ENCODE results near the gene HHLA2.
"Not testable (repeated sequence)": the region's sequence is repeated elsewhere in the genome, so short reads cannot be mapped to it uniquely, and the experiment has no call there.

Gene HHLA2, protein sequence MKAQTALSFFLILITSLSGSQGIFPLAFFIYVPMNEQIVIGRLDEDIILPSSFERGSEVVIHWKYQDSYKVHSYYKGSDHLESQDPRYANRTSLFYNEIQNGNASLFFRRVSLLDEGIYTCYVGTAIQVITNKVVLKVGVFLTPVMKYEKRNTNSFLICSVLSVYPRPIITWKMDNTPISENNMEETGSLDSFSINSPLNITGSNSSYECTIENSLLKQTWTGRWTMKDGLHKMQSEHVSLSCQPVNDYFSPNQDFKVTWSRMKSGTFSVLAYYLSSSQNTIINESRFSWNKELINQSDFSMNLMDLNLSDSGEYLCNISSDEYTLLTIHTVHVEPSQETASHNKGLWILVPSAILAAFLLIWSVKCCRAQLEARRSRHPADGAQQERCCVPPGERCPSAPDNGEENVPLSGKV

DNA sequence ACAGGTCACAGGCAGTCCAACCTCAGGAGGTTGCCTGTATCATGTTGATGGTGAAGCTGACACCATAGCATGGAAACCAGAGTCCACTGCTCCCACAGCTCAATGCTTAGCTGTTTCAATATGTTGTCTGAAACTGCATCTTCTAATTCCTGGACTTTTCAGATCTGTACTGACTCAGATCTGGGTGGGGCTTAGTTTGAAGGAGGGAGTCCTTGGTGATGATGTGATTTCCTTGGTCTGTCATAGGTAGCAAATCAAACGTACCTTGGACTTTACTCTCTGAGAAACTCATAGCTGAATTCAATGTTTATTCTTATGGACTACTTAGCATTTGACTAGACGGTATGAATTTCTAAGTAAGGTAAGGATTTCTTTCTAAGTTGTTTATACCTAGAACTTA is at the start of gene HHLA2:
TSS of gene HHLA2 (plus strand) at position 310 of the 400 bp plus-strand sequence. CDS start 55,266 bp downstream, outside the sequence.
- no peak for DNase-seq

DNA sequence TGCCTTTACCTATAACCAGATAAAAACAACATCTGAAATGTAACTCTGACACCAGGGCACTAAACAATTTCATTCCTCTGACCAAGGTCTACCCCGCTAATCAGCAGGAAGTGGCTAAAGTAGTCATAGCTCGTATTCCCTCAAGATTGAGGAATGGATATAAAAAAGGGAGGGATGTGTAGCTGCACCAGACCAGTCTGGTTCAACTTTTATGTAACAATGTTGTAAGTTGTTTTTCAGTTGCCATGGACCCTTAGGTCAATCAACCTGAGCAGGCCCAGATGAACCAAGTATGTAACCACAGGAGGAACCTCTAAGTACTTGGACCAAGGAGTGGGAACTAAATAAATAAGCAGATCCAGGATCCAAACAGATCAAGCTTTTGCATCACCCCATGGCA is 45.7 kb upstream of the HHLA2 start:
- no peak for DNase-seq

DNA sequence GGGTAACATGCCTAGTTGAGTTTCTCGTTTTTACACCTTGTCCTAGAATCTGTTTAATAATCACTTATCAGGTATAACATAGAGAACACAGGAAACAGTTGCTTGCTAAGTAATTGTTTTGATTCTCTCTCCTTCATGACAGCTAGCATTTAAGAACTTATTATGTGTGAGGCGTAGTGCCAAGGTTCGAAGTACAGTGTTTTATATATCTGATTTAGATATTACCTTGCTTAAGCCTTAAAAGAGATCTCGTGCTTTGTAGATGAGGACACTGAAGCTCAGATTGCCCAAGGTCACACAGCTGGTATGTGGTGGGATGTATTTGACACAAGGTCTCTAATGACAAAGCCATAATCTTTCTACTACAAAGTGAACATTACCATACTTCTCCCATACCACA is 45.1 kb upstream of the HHLA2 start:
- DNase-seq = no peak

DNA sequence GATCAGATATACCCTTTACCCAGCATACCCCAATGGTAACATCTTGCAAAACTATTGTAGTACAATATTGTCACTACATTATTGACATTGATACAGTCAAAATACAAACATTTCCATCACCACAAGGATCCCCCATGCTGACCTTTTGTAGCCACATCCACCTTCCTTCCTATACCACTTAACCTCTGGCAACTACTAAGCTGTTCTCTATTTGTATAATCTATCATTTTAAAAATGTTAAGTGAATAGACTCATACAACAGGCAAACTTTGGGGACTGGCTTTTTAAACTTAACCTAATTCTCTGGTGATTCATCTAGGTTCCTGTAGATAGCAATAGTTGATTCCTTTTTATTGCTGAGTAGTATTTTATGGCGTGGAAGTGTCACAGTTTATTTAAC is 44.5 kb upstream of the HHLA2 start:
- DNase-seq = no peak

DNA sequence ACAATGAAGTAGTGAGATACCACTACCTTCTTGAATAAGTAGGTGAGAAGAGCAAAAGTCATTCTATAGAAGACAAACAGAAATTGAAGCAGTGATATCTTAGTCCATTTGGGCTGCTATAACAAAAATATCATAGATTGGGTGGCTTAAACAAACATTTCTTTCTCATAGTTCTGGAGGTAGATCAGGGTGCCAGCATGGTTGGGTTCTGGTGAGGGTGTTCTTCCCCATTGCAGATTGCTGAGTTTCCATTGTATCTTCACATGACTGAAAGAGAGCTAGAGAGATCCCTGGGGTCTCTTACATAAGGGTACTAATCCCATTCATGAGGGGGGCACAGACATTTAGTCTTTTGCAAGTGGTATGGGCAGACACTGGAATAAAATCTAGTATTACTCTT is 41.2 kb upstream of the HHLA2 start:
- no peak for DNase-seq

DNA sequence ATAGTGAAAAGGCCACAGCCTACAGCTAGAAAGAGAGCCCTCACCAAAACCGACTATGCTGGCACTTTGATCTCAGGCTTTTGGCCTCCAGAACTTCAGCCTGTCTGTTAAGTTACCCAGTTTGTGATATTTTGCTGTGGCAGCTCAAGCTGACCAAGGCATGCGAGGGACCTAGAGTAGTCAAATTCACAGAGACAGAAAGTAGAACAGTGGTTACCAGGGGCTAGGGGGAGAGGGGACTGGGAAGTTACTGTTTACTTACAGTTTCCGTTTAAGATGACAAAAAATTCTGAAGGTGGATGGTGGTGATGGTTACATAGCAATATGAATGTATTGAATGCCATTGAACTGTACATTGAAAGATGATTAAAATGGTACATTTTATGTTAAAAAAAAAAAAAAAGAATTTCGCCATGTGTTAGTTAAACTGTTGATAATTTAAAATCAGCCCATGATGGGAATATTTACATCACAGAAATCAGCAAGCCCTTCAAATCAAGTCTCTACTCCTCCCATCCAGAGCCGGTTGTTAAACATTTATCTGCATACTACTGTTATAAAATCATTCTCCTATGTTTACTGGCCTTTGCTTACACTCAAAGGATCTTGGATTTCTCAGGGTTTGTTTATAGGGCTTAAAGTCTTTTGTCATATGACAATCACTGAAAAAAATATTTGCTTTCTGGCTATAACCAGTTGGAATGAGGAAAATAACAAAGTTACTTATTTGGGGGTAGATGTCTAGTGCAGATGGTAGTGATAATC is 31.6 kb upstream of the HHLA2 start:
- not testable (repeated sequence) for DNase-seq

DNA sequence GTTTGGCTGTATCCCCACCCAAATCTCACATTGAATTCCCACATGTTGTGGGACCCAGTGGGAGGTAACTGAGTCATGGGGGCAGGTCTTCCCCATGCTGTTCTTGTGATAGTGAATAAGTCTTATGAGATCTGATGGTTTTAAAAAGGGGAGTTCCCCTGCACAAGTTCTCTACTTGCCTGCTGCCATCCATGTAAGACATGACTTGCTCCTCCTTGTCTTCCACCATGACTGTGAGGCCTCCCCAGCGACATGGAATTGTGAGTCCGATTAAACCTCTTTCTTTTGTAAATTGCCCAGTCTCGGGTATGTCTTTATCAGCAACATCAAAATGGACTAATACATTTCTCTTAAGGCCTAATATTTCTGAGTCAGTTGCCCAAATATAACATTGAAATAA is 28.1 kb upstream of the HHLA2 start:
- not testable (repeated sequence) for DNase-seq

DNA sequence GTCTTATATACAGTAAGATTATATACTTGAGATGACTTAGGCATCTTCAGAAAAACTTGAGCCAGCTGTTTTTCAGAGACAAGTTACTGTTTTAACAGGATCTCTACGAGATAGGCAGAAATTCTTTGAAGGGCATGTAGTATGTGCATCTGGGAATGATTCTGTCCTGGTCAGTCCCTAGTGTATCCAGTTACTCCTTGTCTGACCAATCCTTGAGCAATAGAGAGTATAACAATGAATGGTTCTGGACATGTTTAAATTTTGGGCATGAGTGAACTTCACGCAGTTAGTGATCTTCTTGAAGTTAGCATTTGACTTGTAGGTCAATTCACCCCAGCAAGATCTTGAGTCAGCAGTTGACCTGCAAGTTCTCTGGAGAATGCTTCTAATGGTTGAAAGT is 24.7 kb upstream of the HHLA2 start:
- no peak for DNase-seq

DNA sequence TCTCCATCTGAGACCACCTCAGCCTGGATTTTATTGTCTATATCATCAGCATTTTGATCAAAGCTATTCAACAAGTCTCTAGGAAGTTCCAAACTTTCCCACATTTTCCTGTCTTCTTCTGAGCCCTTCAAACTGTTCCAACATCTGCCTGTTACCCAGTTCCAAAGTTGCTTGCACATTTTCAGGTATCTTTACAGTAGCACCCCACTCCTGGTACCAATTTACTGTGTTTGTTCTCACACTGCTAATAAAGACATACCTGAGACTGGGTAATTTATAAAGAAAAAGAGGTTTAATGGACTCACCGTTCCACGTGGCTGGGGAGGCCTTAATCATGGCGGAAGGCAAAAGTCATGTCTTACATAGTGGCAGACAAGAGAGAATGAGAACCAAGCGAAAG is 17.3 kb upstream of the HHLA2 start:
- DNase-seq = not testable (repeated sequence)

DNA sequence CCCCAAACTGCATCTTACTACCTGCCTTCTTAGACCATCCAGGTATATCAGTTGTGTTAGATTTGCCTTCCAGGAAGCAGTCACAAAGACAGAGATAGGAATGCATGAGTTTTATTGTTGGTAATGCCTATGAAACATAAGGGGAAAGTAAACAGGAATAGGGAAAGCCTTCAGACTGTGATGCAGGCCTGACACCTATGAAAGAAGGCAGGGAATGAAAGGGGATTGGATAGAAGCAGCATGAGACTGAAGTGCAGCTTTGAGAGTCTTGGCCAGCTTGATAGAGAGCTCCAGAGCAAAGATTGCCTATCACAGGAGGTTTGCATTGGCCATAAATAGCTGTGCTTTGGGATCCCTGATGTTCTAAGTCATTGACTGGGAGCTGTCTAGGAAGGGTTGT is 15.9 kb upstream of the HHLA2 start:
- DNase-seq = no peak

DNA sequence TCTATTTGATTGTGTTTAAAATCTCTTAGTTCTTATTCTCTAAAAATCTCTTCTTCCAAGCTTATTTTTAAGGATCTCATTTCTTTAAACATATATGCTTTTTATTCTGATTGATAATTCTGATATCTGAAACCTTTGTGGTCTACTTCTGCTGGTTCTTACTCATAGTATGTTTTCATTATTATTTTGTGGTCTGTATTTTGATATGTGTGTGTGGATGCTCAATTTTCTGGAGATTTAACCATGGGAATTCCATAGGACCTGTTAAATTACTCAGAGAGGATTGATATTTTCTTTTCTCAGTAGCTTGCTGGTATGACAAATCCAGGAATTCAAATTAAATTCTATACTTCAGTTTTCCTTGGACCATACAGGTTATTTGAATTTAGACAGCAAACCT is 14.7 kb upstream of the HHLA2 start:
- no peak for DNase-seq

DNA sequence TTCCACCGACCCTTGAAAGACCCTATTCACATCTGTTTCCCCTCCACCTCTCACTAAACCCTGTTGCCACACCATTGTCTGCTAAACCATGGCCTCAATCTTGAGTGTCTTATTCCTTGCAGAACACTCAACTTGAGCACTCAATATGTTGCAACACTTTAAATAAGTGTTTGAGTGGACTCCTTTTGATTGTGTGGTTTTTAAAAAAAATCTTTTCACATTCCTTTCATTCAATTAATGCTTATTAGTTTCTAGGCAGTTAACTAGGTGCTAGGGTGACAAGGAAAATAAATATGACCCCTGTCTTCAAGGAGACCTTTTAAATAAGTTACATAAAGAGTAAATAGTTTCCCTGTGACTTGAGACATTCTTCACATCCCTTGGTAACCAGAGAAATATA is 13.3 kb upstream of the HHLA2 start:
- no peak for DNase-seq

DNA sequence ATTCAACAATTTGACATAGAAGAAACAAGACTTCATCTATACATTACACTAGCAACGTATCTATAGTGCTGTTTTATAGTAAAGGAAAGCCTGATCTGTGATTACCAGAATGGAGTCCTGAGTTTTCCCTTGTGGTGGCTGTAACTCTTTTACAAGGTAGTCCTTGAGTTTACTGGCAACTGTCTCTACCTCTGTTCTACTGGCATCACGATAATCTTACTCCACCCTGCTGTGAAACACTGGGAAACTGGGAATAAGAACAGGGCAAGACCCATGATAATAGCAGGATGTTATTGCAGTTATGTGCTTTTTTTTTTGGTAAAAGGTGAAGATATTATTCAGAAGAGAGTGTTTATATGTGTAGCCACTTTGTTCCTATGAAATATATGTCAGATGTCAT is 12.4 kb upstream of the HHLA2 start:
- DNase-seq = no peak

DNA sequence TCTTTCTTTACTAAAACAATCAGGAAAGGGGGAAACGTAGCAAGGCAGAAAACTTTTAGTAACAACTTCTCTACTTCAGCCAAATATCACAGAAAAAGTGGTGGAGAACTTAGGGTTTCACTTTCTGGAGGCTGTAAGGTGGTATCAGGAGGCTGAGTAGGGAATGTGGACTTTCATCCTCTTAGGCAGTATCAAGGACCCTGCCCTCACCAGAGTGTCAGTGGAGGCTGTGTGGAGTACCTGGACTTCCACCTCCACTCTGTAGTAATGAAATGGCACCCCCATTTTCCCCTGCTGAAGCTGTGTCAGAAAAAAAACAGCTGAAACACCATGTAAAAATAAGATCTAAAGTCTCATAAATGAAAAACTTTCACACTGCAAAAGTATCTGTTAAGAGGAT is 11.2 kb upstream of the HHLA2 start:
- no peak for DNase-seq

DNA sequence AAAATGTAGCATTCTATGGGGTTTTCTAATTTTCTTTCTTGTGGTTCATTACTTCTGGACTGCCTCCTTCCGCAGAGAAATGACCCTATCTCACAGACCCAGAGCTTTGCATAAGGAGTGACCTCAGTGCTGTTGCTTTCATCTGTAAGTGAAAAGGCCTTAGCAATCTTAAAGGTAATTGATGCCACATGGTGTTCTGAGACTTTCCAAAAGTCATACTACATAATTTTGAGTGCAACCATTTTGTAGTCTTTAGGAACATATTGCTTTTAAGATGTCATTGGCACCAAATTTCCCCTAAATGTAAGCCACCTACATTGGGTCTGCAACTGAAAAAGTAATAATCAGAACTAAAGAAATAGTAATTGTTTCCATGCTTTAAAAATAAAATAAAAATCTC is 9.2 kb upstream of the HHLA2 start:
- DNase-seq = no peak

DNA sequence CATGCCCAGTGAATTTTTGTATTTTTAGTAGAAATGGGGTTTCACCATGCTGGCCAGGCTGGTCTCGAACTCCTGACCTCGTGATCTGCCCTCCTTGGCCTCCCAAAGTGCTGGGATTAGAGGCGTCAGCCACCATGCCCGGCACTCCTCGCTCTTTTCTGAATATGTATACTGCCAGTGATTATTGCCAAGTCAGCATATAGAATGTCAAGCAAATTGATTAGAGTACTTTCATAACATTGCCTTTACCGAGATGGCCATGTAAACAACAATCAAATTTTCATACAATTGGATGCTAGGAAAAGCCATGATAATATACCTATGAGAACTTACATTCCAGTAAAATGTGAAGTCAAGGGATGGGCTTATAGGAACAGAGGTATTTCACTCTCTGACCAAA is 8.2 kb upstream of the HHLA2 start:
- not testable (repeated sequence) for DNase-seq

DNA sequence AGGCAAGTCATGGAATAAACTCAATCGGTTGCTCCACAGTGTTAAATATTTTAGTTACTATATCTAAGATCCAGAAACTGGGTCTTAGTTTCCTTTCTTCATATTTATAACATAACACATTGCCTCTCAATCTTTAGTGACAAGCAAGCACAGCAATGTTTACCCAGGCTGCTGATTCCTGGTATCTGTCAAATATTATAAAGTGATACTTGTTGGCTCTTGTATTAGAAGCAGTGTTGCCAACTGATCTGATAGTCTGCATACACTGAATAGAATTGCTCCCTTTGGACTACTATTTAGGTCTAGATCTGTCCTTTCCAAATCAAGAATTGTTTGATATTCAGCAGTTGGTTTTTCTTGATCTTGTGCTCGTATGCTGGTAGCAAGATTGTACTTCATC is 7.2 kb upstream of the HHLA2 start:
- DNase-seq = no peak

DNA sequence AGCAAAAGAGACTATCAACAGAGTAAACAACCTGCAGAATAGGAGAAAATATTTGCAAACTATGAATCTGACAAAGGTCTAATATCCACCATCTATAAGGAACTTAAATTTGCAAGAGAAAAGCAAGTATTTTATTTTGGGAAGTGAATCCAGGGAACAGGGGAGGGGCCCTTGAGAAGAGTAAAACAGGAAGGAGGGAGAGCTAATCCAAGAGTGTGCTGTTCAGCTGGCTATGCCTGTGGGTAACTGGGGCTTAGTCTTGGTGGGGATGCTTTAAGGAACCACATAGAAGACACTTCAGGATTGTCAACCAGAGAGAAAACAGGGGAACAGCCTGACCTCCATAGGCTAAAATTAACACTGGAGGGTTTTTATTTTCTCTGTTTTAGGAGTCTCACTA is 3.9 kb upstream of the HHLA2 start:
- no peak for DNase-seq

DNA sequence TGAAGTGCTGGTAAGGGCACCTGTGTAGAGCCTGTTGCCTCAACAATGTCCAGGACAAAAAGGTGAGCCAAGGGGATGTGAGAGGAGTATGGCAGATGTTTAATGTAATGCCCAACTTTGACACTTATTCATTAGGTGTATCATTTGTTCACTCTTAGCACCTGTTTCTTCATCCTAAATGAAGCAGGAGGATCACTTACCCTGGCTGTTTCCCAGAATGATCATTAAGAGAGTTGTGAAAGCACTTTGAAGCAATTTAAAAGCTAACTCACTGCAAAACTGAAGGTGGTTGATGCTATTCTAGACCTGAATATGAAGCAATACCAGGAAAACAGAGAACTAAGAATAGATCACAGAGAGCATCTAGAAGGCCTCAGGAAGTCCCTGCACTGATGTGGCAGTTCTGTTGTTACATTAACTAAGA is 3.4 kb upstream of the HHLA2 start:
- DNase-seq = no peak

DNA sequence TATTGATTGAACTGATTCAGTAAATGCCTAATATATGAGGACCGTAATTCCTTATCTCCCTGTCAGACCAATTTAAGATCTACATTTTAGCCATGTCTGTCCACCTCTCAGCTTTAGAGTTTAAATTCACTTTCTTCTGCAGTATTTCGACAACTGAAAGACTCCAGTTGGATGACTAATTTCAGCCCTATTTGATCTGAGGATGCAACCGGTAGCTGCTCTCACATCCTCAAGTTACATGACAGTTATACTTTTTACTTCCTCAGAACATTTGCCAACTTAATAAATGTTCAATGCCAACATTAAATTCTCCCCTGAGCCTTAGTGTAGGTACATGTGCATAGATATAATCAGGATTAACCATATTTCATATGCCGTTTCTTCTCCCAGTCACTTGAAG is 2.5 kb upstream of the HHLA2 start:
- no peak for DNase-seq

DNA sequence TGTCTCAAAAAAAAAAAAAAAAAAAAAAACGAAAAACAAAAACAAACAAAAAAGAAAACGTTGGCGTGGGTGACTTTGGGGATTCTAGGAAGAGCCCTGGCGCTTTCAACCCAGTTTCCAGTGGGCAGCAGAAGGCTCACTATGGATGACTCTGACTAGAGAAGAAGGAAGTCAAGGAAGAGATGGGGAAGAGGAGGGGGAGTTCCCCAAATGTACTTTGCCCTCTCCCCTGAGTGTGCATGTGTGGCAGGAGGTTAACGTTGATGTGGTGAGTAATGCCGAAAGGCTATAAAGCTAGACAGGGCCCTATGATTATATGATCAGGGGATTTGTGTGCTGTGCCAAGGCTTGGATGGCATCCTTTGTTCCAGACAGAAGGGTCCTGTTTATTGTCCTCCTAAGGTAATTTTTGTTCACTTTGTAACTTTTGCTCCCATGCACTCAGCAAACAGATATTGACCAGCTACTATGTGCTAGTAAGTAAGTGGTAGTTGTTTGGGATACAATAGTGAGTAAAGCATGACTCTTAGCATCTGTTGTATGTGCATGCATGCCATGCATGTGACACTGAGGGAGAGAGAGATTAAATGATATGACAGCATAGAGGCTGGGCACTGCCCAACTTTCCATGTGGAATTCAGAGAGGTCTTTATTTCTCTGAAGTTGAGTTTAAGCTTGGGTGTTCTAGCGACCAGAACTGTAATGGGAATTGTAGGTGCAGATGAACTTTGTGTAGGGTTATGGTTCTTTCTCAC is 750 bp upstream of the HHLA2 start:
- DNase-seq = no peak

DNA sequence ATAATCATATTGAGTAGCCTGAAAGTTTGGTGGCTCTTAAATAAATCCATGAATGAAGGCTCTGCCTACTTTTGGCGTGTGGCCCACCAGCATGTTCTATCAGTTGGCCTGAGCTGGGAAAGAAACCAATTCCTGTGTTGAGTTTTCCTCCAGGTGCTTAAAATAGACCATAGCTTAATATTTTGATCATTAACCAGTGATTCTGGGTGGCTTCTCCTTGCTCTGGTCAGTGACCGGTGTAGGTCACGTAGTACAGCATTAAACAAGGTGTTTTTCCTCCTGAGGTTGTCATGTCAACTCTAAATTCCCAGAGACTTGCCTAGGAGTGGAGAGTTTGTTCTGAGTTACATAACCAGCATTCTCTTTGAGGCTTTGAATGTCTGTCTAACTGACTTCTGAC is 1.3 kb downstream of the HHLA2 start:
- no peak for DNase-seq

DNA sequence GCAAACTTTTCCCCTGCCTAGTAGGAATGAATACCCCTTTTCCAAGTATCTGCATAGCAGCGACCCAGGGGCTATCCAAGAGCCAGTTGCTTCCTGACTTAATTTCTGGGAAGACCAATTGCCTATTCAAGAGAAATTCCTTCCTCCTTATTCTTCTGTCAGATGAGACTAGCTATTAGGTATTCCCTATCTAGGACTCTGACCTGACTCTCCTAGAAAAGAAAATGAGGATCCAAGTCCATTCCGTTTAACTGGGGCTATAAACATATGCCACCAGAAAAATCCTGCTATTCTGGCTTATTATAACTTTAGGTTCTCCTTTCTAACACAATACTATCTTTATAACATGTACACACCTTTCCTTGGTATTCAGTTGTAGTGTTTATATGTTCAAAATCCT is 1.7 kb downstream of the HHLA2 start:
- no peak for DNase-seq
